NCI-H2107 (cell line): ENCODE results near the gene AP3S2.

Source experiments
- DNase-seq: peaks from one replicate; lab custom pipeline; 2025; lab: John Stamatoyannopoulos, UW

AP3S2 gene

DNA sequence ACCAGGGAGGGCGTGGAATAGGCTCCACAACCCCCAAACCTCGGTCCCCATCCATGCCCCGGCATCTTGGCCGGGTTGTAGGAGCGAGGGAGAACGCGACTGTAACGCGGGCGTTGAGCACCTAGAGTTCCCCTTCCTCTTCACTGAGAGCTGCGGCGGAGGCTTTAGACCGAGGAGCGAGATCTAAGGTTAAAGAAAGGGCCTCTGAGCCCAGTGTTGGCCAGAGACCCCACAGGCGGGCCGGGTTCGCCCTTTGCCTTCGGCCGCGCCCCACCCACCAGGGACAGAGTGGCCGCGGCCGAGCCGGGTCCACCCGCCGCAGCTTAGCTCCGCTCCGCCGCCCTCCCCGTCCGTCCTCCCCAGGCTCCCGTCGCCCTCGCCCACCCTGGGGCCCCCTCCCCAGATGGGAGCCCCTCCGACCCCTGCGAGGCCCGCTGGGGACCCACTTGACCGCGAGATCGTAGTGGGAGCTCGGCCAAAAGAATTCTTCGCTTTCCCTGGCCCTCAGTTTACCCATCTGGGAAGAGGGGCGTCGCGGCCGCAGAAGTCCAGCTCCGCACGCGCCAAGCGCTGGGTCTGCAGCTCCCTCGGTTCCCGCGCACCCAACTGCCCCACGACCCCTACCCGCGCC lies 79.6 kb downstream of the AP3S2 start:
- no peak for DNase-seq

- DNase-seq: no peak
These were observed 80.2 kb downstream of the AP3S2 start for GRCh38 chr15:89813381-89814111.

DNA sequence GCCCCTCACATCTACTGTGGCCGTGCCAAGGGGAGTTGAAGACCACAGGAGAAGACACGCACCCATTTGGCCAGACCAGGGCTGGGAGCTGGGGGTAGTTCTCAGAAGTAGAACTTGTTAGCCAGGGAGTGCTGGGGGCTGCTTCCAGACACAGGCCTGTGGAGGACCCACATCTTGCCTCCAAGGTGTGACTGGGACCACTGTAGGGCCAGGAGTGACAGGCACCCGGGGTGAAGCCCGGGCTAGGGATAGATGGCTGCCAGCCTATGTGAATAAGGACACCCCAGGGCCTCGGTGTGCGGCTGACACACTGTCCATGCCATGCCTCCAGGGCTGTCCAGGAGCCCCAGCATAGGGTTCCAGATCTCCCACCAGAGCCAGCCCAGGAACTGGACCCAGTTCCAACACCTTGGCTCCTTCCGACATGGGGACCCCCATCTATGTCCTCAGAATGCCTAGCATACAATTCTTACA lies 80.9 kb downstream of the AP3S2 start:
- no peak for DNase-seq

DNA sequence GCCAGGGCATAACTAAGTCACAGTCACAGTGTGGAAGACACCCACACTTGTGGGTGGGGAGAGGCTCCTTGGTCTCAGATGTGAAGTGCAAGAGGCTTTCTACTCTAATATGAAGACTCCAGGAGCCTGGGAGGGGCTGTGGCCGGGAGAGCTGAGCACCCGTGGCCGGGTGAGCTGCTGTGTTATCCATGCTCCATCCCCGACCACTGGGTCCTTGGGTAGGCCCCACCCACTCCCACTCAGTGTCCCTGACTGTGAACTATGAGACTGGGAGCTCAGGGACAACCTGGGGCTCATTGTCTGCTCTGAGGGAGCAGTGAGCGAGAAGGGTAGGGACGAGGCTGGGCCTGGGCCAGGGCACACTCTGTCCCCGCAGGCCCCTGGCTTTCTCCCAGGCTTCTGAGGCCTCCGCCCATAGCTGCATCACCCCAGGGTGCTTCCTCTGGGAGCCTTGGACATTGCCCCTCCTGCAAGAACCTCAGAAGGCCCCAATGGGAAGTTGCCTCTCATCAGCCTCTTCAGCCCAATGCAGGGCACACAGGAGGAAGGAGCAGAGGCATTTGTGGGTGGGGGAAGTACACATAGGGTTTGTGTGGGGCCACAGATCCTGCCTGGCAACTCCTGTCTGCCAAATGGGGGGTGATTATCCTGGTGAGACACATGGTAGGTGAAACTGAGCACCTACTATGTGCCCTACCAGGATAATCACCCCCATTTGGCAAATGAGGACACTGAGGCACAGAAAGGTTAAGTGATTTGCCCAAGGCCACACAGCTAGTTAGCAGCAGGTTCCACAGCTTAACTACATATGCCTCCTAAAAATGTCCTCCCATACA lies 81.6 kb downstream of the AP3S2 start:
- DNase-seq: no peak

DNA sequence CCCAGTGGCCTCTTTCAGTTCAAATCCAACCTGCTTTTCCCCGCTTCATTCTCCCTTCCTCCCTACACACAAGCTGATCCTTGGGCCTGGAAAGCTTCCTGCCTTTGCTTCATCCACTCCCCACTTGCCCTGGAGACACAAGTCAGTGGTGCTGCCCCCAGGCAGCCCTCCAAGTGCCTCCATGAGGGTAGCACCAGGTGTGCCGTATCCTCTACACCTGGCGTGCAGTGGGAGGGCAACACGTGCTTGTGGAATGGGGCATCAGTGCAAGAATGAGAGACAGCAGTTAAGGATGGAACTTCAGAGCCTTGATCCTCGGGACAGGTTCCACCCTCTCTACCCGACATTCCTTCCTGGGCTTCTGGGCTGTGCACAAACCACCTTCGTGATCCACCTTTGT lies 83.0 kb downstream of the AP3S2 start:
- DNase-seq: no peak

DNA sequence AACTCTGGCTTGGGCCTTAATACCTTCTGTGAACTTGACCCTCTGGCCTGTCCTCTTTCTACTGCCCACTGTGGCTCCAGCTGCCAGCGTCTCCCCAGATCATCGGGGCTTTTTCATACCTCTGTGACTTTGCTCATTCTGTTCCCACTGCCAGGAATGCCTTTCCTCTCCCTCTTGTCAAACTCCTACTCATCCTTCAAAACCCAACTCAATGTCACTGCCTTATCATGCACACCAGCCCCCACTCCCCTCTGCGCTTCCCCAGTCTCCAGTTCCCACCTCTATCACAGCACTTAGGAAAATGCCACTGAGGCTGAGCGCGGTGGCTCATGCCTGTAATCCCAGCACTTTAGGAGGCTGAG lies 84.0 kb downstream of the AP3S2 start:
- no peak for DNase-seq

DNA sequence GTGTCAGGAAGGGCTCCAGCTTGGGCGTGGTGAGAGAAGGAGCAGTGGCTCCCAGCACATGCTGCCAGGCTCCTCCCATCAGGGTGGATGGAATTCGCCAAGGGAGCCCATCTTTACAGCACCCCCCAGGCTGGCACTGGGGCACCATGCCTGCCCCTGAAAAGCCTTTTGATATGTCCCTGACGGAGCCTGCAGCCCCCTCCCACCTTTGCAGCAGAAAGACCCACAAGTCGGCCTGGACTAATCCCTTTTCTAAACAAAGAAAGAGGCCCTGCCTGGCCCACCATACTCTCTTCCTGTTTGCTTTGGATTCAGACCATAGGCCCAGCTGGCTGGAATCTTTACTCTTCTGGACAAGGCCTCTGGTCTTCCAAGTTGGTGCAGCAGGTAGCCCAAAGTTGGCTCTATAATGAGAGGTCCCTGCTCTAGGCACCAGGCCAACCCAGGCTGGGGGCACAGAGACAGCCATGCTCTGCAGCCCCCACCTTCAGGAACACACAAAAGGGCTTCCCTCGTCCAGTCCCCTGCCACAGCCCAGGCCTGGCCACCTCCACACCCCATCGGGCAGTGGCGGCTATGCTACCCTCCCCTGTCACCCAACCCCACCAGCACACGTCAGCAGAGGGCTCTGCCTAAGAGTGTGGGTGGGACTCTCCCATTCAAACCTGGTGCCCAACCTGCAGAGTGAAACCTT lies 84.6 kb downstream of the AP3S2 start:
- no peak for DNase-seq

- DNase-seq: no peak
These were observed 85.5 kb downstream of the AP3S2 start for GRCh38 chr15:89808160-89808870.

GRCh38 chr15:89807689-89808088 lies 86.1 kb downstream of the AP3S2 start:
- no peak for DNase-seq

GRCh38 chr15:89806559-89807550 lies 86.9 kb downstream of the AP3S2 start:
- DNase-seq: no peak

DNA sequence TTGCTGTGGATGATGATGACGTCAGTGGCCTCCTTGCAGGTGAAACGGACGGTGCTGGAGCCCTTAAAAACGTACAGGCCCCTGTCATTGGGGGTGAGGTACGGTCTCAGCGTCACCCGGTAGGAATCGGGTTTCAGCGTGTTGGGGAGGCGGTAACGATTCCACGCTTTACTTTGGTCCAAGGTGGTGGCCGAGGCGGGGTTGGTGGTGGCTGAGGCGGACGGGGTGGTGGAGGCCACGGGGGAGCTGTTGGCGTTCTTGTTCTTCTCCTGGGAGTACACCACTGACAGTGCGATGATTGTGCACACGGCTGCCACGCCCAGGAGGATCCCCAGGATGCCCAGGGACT lies 87.6 kb downstream of the AP3S2 start:
- no peak for DNase-seq

DNA sequence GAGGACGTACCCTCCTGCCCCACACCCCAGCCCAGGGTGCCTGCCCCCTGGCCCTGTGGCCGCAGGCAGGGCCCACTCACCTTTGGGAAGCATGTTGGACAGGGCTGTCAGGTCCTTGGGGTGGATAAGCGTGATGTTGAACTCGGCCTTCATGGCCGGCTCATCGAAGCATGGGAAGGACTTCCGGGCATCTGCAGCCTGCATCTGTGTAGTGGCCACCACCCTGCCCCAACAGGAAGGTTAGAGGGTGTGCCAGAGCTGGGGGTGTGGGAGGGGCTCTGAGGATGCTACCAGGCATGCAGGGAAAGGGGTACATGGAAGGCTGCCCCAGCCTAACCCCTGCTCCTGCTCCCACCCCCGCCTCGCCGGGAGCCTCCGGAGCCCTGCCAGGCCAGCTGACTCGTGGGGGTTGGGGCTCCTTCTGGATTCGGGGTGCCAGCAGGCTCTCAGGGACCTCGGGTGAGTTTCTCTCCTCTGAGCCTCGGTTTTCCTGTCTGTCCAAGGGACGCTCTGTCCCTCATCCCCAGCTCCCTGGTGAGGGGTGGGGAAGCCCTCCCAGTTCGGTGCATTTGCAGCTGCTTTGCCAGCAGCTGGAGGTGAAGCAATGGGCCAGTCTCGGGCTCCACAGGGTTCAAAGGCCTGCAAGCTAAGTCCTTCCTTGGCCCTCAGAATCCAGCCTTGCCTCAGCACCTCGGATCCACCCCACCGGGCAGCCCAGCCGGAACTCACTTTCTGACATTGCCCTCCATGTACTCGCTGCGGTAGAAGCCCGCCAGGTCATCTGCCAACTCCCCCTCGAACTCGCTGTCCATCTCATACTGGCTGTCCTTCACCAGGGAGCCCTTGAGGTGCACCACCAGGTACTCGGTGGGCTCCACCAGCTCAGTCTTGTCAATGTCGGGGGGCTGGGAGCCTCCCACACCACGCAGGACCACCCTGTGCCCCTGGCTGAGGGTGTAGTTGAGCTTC lies 88.3 kb downstream of the AP3S2 start:
- no peak for DNase-seq

DNA sequence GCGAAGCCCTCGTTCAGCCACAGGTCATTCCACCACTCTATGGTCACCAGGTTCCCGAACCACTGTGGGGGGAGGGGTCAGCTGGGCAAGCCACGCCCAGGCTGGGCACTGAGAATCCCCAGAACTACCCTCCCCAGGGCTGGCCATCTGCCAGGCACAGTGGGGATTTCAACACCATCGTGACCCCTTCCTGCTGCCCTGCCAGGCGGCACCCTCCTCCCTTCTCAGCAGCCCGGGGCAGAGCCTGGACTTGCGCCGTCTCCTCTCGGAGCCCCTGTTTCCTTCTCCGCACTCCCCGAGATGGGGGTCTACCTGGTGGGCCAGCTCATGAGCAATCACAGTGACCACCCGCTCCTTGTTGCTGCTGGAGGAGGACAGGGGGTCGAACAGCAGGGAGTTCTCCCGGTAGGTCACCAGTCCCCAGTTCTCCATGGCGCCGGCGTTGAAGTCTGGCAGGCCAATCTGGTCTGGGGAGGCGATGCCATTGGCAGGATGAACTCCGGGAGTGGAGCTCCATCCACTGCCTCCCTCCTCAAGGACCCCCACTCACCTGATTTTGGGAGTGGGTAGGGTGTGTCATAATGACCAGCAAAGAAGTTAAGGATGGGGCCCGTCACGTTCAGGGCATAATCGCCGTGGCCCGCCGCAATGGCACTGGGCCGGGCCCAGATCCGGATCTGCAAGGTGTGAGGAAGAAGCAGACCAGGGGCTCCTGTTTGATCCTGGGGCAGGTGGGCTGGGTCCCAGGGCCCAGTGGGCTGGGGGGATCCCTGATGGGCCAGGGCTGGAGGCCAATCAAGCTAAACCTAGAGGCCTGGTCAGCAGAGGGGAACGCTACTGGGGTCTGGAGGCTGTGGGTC lies 89.6 kb downstream of the AP3S2 start:
- no peak for DNase-seq

DNA sequence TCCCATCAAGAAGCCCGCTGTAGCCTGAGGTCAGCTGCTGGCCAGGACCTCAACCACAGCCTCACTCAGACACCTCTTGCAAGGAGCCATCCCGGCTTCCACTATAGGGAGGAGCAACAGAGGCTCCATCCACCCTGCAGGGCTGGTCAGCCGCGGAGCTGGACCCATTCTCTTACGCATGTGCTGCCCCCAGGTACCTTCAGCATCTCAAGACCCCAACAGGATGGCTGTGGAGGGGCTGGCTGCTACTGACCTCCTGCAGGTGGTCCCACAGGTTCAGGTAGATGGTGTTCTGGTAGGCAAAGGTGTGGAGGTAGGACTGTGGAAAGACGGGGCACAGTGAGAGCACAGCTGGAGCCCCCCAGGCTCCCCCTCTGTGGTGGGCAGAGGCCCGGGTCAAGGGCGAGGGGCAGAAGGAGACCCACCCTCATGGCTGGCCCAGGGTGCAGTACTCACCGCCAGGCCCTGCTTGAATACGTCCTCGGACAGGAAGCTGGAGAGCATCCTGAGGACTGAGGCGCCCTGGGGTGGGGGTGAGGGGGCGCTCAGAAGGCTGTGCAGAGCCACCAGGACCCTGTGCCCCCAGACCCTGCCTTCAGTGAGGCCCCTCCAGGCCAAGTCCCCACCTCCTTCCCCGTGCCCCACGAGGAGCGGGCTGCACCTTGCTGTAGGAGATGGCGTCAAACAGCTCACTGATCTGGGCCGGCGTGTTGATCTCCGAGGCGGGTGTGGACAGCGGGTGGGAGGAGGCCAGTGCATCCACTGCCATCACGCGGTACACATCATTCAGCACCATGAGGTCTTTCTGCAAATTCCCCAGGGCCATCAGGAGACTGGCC lies 90.6 kb downstream of the AP3S2 start:
- no peak for DNase-seq

DNA sequence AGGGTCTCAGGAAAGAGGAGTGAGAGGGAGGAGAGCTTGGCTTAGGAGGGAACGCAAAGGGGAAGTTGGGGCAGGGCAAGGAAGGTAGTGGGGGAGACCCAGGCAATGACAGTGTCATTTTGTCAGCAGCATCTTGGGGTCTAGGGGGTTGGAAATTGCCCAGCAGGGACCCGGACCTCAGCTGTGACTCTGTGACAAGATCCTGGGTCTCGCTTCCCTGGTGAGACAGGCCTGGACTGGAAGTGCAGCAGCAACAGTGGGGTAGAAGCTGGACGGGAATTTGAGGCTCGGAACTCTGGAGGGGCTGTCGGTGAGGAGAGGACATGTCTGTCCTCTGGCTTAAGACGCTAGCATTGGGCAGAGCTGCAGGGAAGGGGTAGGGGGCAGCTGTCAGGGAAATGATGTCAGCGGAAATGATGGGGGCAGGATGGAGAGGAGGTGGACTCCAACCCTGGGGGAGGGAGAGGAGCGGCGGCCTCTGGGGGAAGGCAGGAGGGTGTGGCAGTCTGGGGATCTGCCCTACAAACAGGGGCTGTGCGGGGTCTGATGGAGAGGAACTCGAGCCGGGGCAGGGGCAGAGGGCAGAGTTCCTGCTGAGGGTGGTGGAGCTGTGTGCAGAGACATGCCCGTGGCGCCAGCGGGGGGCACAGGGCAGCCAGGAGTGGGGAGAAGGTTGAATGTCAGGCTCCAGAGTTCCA lies 91.4 kb downstream of the AP3S2 start:
- no peak for DNase-seq

DNA sequence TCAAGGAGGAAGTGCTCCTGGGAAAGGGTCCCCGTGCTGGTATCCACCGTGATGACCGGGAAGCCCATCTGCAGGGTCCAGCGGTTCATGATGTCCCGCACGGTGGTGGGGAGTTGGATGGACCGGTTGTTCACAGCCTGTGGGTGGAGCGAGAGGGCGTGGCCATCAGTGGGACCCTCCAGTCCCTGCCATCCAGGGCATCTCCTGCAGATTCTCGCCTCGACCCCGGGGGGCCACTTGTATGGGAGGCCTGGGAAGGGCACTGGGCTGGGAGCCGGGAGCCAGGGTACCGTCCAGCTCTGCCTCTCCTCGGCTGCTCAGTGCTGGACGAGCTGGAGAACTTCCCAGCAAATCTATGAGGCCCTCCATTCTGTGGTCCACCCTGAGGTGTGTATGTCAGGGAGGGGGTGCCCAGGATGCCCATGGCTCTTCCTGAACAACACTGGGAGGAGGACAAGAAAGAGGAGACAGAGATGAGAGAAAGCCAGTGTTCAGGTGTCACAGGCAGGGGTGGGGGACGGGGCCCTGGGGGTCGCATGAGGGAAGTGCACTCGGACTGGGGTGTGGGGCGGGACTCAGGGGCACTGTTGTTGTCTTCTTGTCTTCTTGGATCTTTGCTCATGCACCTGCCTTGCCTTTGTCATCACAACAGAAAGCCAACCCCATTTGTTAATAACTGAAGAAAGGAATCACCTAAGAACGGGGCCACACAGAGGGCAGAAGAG lies 92.2 kb downstream of the AP3S2 start:
- DNase-seq: no peak
